Fibroblast of lung (primary cell): ENCODE results near the gene KRABD2.
A peak's percentile ranks its signal among the peaks of the same experiment; 100 is the strongest.

Experiments
- DNase-seq, 2 donors: peaks; one replicate each; pipeline versions ENCODE4 v3.0.0 to v3.0.0-alpha.2; 2010; ENCODE audit warnings: low read depth in 2 of 2
- H2AFZ ChIP-seq: 2 replicates; pipeline ENCODE4 v1.5.1; 2012; ENCODE audit warnings: low read length, control low read depth, inconsistent platforms
- H3K27ac ChIP-seq: 2 replicates; pipeline ENCODE4 v1.5.1; 2011; ENCODE audit warnings: low read length, control low read depth; ENCODE audit not compliant: insufficient read depth
- H3K27me3 ChIP-seq: 2 replicates; pipeline ENCODE4 v1.5.1; 2011; ENCODE audit warnings: mild to moderate bottlenecking, low read length; ENCODE audit not compliant: control insufficient read depth, insufficient read depth
- H3K36me3 ChIP-seq: 2 replicates; pipeline ENCODE4 v1.5.1; 2011; ENCODE audit warnings: low read length; ENCODE audit not compliant: control insufficient read depth, insufficient read depth
- H3K4me1 ChIP-seq: 2 replicates; pipeline ENCODE4 v1.5.1; 2011; ENCODE audit warnings: low read length; ENCODE audit not compliant: control insufficient read depth, insufficient read depth; ENCODE audit errors: extremely low read depth
- H3K4me2 ChIP-seq: 2 replicates; pipeline ENCODE4 v1.5.1; 2011; ENCODE audit warnings: low read length, control low read depth; ENCODE audit not compliant: insufficient read depth; ENCODE audit errors: extremely low read depth
- H3K4me3 ChIP-seq, 4 experiments: fragments of 200-600 bp in 1 of 4; sonication (generic) in 1 of 4; replicated peaks in 1 of 4; 2 replicates each; pipeline ENCODE4 v1.5.1; 2011 to 2016; ENCODE audit warnings: low read length in 4 of 4, low read depth in 3 of 4, mild to moderate bottlenecking in 3 of 4, control low read depth in 2 of 4, inconsistent platforms in 1 of 4, mixed read lengths in 1 of 4; ENCODE audit not compliant: insufficient read depth in 1 of 4; ENCODE audit errors: control extremely low read depth in 1 of 4
- H3K79me2 ChIP-seq: 2 replicates; pipeline ENCODE4 v1.5.1; 2012; ENCODE audit warnings: mild to moderate bottlenecking, low read length, inconsistent platforms; ENCODE audit not compliant: control insufficient read depth, insufficient read depth
- H3K9ac ChIP-seq: 2 replicates; pipeline ENCODE4 v1.5.1; 2011; ENCODE audit warnings: mild to moderate bottlenecking, low read length, control low read depth; ENCODE audit not compliant: insufficient read depth
- H3K9me3 ChIP-seq: 2 replicates; pipeline ENCODE4 v1.5.1; 2012; ENCODE audit warnings: low read depth, low read length; ENCODE audit not compliant: control insufficient read depth, insufficient read depth
- H4K20me1 ChIP-seq: 2 replicates; pipeline ENCODE4 v1.5.1; 2011; ENCODE audit warnings: low read length; ENCODE audit not compliant: control insufficient read depth, insufficient read depth; ENCODE audit errors: extremely low read depth
- CTCF ChIP-seq, 2 donors: IDR thresholded peaks in 1 of 2; conservative IDR thresholded peaks in 1 of 2; 1 replicate in 1 of 2; 2 replicates in 1 of 2; pipeline ENCODE4 v1.5.1; 2011 to 2012; ENCODE audit warnings: low read length in 2 of 2, control low read depth in 1 of 2, inconsistent platforms in 1 of 2, low read depth in 1 of 2, mild to moderate bottlenecking in 1 of 2
- EZH2 ChIP-seq: IDR thresholded peaks from 2 replicates; pipeline ENCODE4 v1.5.1; 2012; ENCODE audit warnings: low read length, control low read depth, mild to moderate bottlenecking; ENCODE audit errors: missing control alignments

KRABD2 gene

GRCh38 chr17:8410883-8411238 lies 34.4 kb upstream of the KRABD2 start:
- H3K9ac ChIP-seq: no peak overlapping the region
- H3K27ac ChIP-seq: no peak overlapping the region
- no peak overlapping the region for H3K4me2 ChIP-seq
- no peak for DNase-seq
- no peaks in the 10 kb centered on the region for H3K36me3 ChIP-seq
- no peaks in the 10 kb centered on the region for H3K27me3 ChIP-seq
- H3K9me3 ChIP-seq: no peaks in the 10 kb centered on the region
- no peak for TF ChIP-seq EZH2
- TF ChIP-seq CTCF (conservative IDR thresholded peaks at IDR 0.05 in 1 of 2, IDR thresholded peaks at IDR 0.05 in 1 of 2; ENCODE audit: low read depth in 1 of 2, low read length in 2 of 2): no peak
- no peaks in the 10 kb centered on the region for H3K79me2 ChIP-seq
- no peaks in the 10 kb centered on the region for H4K20me1 ChIP-seq
- peaks cover 2% of the 10 kb centered on the region for H3K4me1 ChIP-seq
- H3K4me3 ChIP-seq: no peak overlapping the region
- no peak overlapping the region for H2AFZ ChIP-seq

- H3K9me3 ChIP-seq: no peaks in the 10 kb centered on the region
- peak overlapping the region; percentile 48 for H3K4me2 ChIP-seq
- peaks cover 2% of the 10 kb centered on the region for H3K4me1 ChIP-seq
- TF ChIP-seq CTCF (conservative IDR thresholded peaks at IDR 0.05 in 1 of 2, IDR thresholded peaks at IDR 0.05 in 1 of 2; ENCODE audit: low read depth in 1 of 2, low read length in 2 of 2): peak; percentile 83
- TF ChIP-seq EZH2: no peak
- H3K4me3 ChIP-seq: no peak overlapping the region
- no peaks in the 10 kb centered on the region for H3K27me3 ChIP-seq
- no peaks in the 10 kb centered on the region for H3K79me2 ChIP-seq
- DNase-seq: peak; percentile 68 to 87
- no peaks in the 10 kb centered on the region for H4K20me1 ChIP-seq
- H3K27ac ChIP-seq: no peak overlapping the region
- H3K36me3 ChIP-seq: no peaks in the 10 kb centered on the region
- H2AFZ ChIP-seq: no peak overlapping the region
- H3K9ac ChIP-seq: no peak overlapping the region
Observed at GRCh38 chr17:8409966-8410882, 33.7 kb upstream of the KRABD2 start.

- Histone ChIP-seq H3K4me3 (no peak overlapping the region), H3K9ac (no peak overlapping the region), H3K4me2 (no peak overlapping the region), H4K20me1 (no peaks in the 10 kb centered on the region), H3K27me3 (no peaks in the 10 kb centered on the region), H3K27ac (no peak overlapping the region), H2AFZ (no peak overlapping the region), H3K79me2 (no peaks in the 10 kb centered on the region), H3K36me3 (no peaks in the 10 kb centered on the region), H3K4me1 (peaks cover 2% of the 10 kb centered on the region), H3K9me3 (no peaks in the 10 kb centered on the region)
- no peak for DNase-seq
- TF ChIP-seq EZH2: no peak
- TF ChIP-seq CTCF (conservative IDR thresholded peaks at IDR 0.05 in 1 of 2, IDR thresholded peaks at IDR 0.05 in 1 of 2; ENCODE audit: low read depth in 1 of 2, low read length in 2 of 2): no peak
Observed at GRCh38 chr17:8408371-8408770, 31.9 kb upstream of the KRABD2 start.
